NCI-H146 (cell line): Measurements from ENCODE around the gene DDX51.
A peak's percentile ranks its signal among the peaks of the same experiment; 100 is the strongest.
"Not testable (repeated sequence)": the region's sequence is repeated elsewhere in the genome, so short reads cannot be mapped to it uniquely, and the experiment has no call there.

Experiments used
- DNase-seq: peaks from one replicate; lab custom pipeline; 2025; lab: John Stamatoyannopoulos, UW

DDX51 gene

GRCh38 chr12:132154941-132155770, 11.0 kb upstream of the DDX51 start:
- DNase-seq = no peak

DNA sequence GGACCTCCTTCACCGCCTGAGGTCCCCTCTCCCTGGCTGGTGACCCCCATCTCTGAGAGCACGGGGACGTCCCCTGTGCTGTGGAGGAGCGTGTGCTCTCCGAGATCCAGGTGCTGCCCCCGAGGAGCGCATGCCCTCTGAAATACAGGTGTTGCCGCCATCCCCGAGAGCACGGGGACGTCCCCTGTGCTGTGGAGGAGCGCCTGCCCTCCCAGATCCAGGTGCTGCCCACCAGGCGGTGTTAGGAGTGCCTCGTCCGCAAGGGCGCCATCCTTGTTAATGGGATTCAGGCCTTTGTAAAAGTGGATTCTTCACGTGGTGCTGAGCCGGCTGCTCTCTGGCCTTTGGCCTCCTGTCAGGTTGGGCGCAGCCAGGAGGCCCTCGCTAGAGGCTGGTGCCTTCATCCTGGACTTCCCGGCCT, 10.2 kb upstream of the DDX51 start:
- peak; percentile 75 for DNase-seq

- DNase-seq = peak; percentile 91
Measured at GRCh38 chr12:132153501-132154340, 9.6 kb upstream of the DDX51 start.

- no peak for DNase-seq
Measured at GRCh38 chr12:132152953-132153352, 8.8 kb upstream of the DDX51 start.

GRCh38 chr12:132152411-132152821, 8.3 kb upstream of the DDX51 start:
- no peak for DNase-seq

DNA sequence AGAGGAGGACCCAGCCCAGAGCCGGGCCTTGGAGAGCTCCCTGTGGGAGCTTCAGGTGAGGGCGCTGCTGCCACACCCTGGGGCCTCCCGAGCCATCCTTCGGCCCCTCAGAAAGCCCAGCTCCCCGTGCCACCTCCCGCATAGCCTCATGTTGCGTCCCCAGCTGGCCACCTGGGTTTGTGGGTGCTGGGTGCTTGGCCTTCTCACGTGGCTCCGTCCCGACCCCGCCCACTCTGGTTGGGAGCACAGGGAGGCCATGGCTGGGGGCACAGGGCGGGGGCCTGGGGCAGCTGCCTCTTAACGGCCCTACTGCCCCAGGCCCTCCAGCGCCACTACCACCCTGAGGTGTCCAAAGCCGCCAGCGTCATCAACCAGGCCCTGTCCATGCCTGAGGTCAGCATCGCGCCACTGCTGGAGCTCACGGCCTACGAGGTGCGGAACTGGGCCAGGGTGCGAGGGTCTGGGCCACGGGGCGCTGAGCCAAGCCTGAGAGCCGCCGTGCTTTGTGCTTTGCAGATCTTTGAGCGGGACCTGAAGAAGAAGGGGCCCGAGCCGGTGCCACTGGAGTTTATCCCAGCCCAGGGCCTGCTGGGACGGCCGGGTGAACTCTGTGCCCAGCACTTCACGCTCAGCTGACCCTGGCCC, 7.8 kb upstream of the DDX51 start:
- DNase-seq = no peak

GRCh38 chr12:132151145-132151765, 7.1 kb upstream of the DDX51 start:
- DNase-seq = no peak

- DNase-seq = no peak
Measured at GRCh38 chr12:132150780-132151144, 6.6 kb upstream of the DDX51 start.

DNA sequence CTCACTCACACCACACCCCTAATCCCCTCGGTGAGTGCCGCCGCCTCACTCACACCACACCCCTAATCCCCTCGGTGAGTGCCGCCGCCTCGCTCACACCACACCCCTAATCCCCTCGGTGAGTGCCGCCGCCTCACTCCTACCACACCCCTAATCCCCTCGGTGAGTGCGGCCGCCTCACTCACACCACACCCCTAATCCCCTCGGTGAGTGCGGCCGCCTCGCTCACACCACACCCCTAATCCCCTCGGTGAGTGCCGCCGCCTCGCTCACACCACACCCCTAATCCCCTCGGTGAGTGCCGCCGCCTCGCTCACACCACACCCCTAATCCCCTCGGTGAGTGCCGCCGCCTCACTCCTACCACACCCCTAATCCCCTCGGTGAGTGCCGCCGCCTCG, 5.4 kb upstream of the DDX51 start:
- not testable (repeated sequence) for DNase-seq

GRCh38 chr12:132148368-132149045, 4.4 kb upstream of the DDX51 start:
- DNase-seq = no peak

GRCh38 chr12:132147423-132148367, 3.6 kb upstream of the DDX51 start:
- no peak for DNase-seq

- no peak for DNase-seq
Measured at GRCh38 chr12:132146772-132147422, 2.8 kb upstream of the DDX51 start.

DNA sequence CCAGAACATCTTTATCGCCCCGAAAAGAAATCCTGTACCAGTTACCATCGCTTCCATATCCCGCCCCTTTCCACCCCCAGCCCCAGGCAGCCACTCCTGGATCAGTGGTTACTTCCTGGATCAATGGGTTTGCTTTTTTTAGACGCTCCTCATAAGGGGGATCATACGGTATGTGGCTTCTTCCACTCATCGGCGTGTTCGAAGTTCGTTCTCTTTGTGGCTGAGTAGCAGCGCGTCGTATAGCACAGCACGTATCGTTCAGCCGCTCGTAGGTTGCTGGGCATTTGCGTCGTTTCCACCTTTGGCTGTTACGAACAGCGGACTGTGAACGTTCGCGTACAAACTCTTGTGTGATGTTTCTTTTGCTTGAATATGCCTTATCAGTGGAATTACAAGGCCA, 2.0 kb upstream of the DDX51 start:
- DNase-seq = no peak

GRCh38 chr12:132145334-132145733, 1.2 kb upstream of the DDX51 start:
- no peak for DNase-seq

DNA sequence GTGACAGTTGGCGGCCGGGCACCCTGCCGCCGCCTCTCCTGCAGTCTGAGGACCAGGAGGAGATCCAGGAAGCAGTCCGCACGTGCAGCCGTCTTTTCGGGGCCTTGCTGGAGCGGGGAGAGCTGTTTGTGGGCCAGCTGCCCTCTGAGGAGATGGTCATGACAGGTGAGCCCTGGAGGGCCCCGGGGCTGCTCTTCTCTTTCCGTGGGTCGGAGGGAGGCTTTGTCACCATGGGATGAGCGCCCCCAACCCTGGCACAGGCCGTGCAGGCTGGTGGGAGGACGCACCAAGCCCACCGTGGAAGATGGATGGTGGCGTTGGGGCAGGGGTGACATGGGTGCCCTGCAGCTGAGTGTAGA, 670 bp upstream of the DDX51 start:
- DNase-seq = peak; percentile 27

- peak; percentile 36 for DNase-seq
Measured at GRCh38 chr12:132143336-132144071, 615 bp downstream of the DDX51 start.

GRCh38 chr12:132142679-132143335, 1.3 kb downstream of the DDX51 start:
- no peak for DNase-seq

- DNase-seq = no peak
Measured at GRCh38 chr12:132141976-132142678, 2.0 kb downstream of the DDX51 start.
